M059J (cell line): ENCODE measurements around the gene KIAA0753. TPM values are rescaled to one million over a fixed set of nuclear protein-coding genes. Genes with fewer than 3 reads are reported as not detected.
A peak's percentile ranks its signal among the peaks of the same experiment; 100 is the strongest.

Source experiments
- DNase-seq: peaks from one replicate; pipeline ENCODE4 v3.0.0-alpha.2; 2012; ENCODE audit warnings: low read depth
- total RNA-seq: library from RNA; depleted of rRNA; stranded (reverse); fragments of >200 nt; shearing (Covaris generic); gene quantifications from 2 replicates; pipeline ENCODE4 v1.2.3, GENCODE V29; 2014

KIAA0753 gene
- total RNA-seq, 1 experiment from 2014 or later: 12.9 TPM

DNA sequence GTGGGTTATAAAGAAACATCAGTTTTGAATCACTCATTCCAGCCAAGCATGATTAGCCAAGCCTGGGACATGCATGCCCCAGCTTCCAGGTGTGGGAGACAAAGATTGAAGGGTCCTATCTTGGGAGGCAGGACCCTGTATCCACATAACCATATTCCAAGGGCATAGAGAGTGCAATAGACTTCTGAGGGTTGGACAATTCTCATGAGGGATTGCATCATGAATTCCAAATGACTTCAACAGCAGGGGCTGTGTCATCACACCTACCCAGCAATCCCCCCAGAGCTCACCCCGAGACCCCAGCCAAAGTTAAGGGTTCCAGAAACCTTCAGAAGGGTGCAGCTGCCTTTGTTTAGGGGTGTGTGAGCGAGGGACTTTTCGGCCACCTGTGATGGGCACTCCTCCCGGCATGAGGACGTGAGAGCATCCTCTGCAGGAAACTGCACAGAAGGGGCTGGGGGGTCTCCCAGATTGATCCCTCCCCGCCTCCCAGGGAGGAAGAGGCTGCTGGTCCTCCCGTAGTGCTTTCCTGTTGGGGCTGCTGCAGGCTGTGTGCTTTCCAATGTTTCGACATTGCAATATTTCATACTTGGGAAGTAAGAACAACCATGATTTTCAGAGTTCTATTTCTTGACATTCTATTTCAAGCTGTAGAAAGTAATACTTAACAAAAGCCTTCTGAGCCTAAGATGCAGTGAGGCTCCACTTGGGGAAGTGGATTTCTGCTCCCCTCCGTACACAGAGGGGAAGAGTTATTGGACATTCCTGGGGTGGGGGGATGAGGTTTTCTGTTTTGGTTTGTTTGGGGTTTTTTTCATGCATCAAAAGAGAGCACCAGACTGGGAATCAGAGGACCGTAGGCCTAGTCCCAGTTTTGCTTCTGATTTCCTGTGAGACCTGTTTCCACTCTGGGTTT lies 70.9 kb downstream of the KIAA0753 start:
- no peak for DNase-seq

GRCh38 chr17:6568184-6568758 lies 72.2 kb downstream of the KIAA0753 start:
- no peak for DNase-seq

DNA sequence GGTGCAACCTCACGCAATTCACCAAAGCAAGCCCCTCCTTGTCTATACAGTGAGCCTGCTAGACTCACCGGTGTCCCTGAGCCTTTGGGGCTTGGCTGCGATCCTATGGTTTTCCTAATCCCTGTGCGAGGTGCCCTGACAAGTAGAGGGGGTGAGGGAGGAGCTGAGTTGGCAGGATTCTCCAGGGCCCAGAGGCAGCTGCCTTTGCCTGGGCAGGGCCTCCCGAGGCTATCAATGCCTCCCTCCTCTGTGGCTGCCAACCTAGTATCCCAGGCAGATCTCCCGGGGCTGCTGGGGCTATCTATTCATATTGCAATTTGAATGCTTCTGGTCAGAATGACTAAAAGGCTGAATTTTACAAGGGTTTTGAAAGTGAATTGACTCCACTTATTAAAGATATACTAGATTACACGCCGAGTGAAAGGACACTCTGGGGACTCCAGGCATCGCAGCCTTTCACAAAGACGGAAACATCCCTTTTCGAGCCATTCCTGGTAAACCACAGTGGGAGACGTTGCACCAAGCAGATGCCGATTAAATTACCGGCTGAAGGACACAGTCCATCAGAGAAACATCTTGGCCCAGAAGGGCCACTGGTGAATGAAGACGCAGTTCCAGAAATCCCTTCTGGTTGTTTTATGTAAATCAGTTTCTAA lies 72.9 kb downstream of the KIAA0753 start:
- no peak for DNase-seq

- DNase-seq: no peak
These were observed 79.1 kb downstream of the KIAA0753 start for GRCh38 chr17:6561446-6561845.

- no peak for DNase-seq
These were observed 80.0 kb downstream of the KIAA0753 start for GRCh38 chr17:6560496-6560895.

- DNase-seq: no peak
These were observed 80.7 kb downstream of the KIAA0753 start for GRCh38 chr17:6559753-6560215.

DNA sequence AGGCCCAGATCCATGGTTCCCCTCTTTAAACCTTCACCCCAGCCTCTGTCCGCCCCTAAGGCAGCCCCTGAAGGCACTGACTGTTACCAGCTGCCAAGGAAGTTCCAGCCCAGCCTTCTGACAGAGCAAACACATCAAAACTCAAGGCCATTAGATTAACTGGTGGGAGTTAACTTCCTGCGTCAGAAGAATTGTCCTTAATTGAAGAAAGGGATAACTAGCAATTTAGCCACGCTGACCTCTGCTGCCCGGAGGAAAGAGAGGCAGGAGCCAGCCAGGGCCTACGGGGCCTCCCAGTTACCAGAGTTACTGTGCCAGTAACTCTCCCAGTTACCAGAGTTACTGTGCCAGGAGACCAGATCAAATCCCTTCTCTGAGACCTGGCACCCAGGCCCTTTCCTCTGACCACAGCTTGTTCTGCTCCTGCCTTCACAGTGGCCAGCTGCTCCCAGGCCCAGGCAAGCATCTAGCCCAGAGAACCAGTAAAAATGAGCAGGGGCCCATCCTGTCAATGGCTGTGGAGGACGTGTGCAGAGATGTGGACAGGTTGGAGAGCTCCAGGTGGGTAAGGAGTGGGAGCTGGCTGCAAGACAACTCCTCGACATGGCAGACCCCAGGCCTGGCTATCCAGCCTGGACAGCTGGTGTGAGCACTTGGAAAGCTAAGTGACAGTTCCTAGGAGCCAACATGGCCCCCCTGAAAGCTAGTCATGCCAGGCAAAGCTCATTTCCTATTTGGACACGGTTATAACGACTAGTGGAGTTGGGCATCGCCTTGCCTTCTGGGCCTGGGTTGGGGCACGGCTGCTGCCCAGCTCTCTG lies 81.4 kb downstream of the KIAA0753 start:
- DNase-seq: peak; percentile 25

- no peak for DNase-seq
These were observed 82.2 kb downstream of the KIAA0753 start for GRCh38 chr17:6558276-6558675.

- no peak for DNase-seq
These were observed 83.5 kb downstream of the KIAA0753 start for GRCh38 chr17:6557040-6557438.

DNA sequence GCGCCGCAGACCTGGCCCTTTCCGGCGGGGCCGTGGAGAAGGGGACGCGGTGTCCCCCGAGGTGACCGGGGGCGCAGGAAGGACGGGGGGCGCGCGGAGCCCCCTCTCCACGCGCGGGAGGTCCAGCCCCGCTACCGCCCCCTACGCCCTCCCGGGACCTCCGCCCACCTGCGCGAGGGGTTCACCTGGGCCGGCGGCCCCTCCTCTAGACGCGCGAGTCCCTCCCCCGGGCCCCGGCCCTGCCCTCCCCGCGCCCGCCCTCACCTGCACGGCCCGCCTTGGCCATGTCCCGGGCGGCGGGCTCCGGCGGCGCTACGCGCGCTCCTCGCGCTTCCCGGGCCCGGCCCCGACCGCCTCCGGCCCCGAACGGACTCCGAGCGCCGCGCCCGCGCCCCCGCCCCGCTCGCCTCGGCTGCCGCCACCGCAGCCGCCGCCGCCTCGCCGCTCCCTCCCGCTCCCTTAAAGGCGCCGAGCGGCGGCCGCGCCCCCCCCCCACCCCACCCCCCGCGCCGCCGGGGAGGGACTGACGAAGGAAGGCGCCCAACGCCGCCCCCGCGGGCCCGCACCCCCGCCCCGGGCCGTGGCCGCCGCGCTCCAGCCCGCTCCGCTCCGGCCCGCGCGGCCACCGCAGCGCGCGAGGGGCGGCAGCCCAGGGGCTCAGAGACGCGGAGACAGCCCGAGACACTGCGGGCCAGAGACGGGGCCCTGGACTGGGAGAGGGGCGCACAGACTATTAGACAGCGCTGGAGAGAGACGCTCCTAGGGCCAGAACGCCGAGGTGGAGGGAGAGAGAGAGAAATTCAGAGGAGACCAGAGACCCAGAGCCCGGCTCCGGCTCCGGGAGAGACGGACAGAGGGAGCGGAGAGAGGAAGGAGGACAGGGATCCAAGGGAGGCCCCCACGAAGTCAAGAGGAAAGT lies 84.1 kb downstream of the KIAA0753 start, which contains the start of gene PITPNM3:
Gene PITPNM3, minus strand, starts transcription at position 435 of the 919 bp plus-strand sequence. Its CDS starts 149 bp downstream, at position 286.
- no peak for DNase-seq

GRCh38 chr17:6555331-6556120 lies 85.0 kb downstream of the KIAA0753 start:
- DNase-seq: peak; percentile 65

- DNase-seq: peak; percentile 27
These were observed 85.6 kb downstream of the KIAA0753 start for GRCh38 chr17:6554871-6555330.

DNA sequence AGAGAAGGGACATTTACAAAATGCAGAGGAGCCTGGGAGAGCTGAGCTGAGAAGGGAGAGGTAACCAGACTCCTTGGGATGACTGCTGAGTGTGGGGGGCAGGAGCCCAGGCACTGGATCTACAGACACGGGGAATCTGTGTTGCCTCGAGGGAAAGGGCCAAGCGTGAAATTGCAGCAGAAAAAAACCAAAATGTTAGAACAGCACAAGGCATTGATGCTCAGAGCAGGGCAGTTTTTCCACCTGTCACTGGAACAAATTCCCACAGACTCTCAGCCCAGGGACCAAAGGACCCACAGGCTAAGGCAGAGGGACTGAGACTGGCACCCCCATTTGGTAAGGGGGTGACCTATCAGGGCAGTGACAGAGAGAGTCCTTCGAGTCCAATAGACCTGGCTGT lies 86.2 kb downstream of the KIAA0753 start:
- no peak for DNase-seq

DNA sequence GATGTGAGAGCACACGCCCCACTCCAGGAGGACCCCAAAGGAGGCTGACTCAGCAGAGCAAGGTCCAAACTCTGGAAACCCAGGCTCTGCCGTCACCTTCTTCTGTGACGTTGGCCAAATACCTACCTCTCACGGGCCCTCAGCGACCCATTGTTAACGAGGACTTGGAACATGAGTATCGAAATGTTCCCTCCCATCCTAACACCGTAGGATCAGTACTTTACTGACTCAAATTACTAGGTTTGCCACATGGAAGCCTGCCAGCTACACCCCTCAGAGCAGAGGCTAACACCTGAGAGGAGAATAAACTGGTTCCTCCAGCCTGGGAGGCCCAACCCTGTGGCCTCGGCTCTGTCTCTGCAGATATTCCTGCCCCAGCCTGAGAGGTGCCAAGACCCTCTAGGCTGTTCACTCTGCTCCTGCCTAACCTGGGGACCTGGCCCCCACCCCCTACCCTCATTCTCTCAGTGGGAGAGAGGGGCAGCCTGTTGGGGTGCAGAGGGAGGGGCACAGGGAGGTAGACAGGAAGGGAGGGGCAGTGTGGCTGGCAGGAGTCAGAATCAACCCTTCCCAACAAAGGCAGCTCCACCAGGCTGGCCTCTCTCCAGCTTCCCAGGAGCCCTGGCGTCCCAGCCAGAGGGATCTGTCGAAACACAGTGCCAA lies 88.5 kb downstream of the KIAA0753 start:
- DNase-seq: no peak

GRCh38 chr17:6551356-6551755 lies 89.2 kb downstream of the KIAA0753 start:
- DNase-seq: peak; percentile 24

DNA sequence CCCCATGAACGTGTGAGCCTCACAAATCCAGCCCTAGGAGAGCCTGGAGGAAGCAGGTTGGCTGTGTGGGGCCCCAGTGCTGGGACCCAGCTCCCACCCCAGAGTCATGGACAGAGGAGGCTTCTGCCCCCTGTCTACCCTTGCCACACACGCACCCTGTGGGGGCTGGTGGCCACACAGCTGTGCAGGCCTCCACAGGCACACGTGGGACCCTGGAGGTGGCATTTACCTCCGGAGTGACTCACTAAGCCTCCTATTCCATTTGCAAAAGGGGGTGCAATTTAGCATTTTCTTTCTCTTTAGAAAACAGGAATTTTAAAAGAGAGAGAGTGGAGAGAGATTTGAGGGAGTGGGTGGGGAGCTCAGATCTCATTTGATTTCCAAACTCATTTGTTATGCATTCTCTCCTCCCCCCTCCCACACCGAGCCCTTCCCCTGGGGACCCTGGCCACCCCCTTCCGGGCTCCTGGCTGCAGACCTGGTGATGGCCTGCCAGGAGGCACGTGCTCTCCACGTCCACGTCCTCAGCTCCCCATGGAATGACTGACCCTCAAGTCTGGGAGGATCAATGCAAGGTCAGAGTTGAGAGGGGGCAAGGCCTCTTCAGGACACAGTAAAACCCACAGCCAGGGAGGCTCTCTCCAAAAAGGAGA lies 91.0 kb downstream of the KIAA0753 start:
- no peak for DNase-seq

DNA sequence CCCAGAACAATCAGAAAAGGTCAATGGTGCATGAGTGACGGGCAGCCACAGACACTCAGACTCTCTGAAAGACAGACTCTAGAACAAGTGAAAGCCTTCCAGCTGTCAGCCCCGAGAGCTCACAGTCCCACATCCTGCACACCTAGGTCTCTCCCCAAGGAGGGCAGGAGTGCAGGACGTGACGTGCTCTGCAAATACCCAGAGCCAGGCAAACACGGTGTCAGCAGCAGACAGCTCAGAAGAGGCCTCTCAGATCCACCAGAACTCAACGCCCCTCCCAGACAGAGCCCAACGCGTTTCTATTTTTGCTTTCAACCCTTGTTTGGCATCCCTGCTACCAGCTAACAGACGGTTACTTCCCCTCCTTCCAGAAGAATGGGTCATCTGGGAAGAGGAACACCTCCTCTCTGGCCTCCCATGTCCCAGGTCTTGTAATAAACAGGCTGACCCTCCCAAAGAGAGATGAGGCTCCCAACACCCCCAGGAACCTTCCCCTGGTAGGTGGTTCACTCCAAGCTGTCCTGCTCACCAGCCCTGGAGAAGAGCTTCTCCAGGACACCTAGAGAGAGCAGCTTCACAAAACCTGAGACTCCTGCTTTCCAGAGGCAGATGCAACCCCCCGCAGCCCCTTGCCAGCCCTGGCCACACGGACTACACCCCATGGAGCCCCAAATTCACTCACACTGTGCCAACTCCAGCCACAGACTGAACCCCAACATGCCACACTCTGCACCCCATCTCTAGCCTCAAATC lies 91.8 kb downstream of the KIAA0753 start:
- no peak for DNase-seq

- peak; percentile 20 for DNase-seq
These were observed 92.5 kb downstream of the KIAA0753 start for GRCh38 chr17:6548034-6548433.
